H1 (cell line): ENCODE measurements around the gene KDM6B. TPM values are rescaled to one million over a fixed set of nuclear protein-coding genes. Genes with fewer than 3 reads are reported as not detected.

Experiments used
- CTCF ChIA-PET: fragments of 300-600 bp; sonication (Branson Sonifier 250); formaldehyde crosslinking; loops from one replicate; lab custom pipeline; 2021; ENCODE audit not compliant: partially characterized antibody; lab: Charles Lee
- POLR2A ChIA-PET: fragments of 300-600 bp; sonication (Branson Sonifier 250); formaldehyde crosslinking; loops from one replicate; lab custom pipeline; 2021; ENCODE audit warnings: inconsistent platforms; ENCODE audit not compliant: partially characterized antibody; lab: Charles Lee
- DNase-seq, 2 experiments: peaks; one replicate each; pipeline versions ENCODE4 v3.0.0 to v3.0.0-alpha.2; 2010 to 2022; ENCODE audit warnings: low spot score in 2 of 2, low read depth in 1 of 2, mixed read lengths in 1 of 2
- FAIRE-seq: peaks from 2 replicates; lab custom pipeline; 2011; peaks lifted over from hg19 to GRCh38; lab: Jason Lieb, UNC
- H2AFZ ChIP-seq: 2 replicates; pipeline ENCODE4 v1.8.1; 2012; ENCODE audit warnings: low read length, inconsistent platforms
- H2AK5ac ChIP-seq: 2 replicates; pipeline ENCODE4 v1.6.1; 2013; ENCODE audit warnings: low read depth, low read length
- H2BK120ac ChIP-seq: replicated peaks from 2 replicates; pipeline ENCODE3; 2013; ENCODE audit warnings: low read depth, low read length, inconsistent platforms
- H2BK12ac ChIP-seq: 2 replicates; pipeline ENCODE4 v1.6.1; 2013; ENCODE audit warnings: low read depth, low read length
- H2BK15ac ChIP-seq: 2 replicates; pipeline ENCODE4 v1.6.1; 2013; ENCODE audit warnings: low read length
- H2BK20ac ChIP-seq: 2 replicates; pipeline ENCODE4 v1.6.1; 2013; ENCODE audit warnings: low read length
- H2BK5ac ChIP-seq: 2 replicates; pipeline ENCODE4 v1.6.1; 2013; ENCODE audit warnings: low read depth, low read length
- H3K14ac ChIP-seq: 2 replicates; pipeline ENCODE4 v1.6.1; 2013; ENCODE audit warnings: inconsistent platforms; ENCODE audit not compliant: insufficient read length
- H3K18ac ChIP-seq: 2 replicates; pipeline ENCODE4 v1.6.1; 2013; ENCODE audit warnings: low read length; ENCODE audit errors: extremely low read depth
- H3K23ac ChIP-seq: 2 replicates; pipeline ENCODE4 v1.6.1; 2013; ENCODE audit warnings: inconsistent platforms; ENCODE audit not compliant: insufficient read length
- H3K23me2 ChIP-seq: 2 replicates; pipeline ENCODE4 v1.6.1; 2013; ENCODE audit warnings: low read depth, low read length
- H3K27ac ChIP-seq: 2 replicates; pipeline ENCODE4 v1.6.1; 2011; ENCODE audit warnings: low read depth, low read length, inconsistent platforms
- H3K27me3 ChIP-seq, 4 experiments: replicated peaks in 1 of 4; 1 replicate in 1 of 4; 2 replicates in 3 of 4; pipeline versions ENCODE4 v1.6.1 to v1.8.1; 2011 to 2013; ENCODE audit warnings: low read length in 3 of 4, mild to moderate bottlenecking in 3 of 4, inconsistent platforms in 2 of 4, mixed read lengths in 2 of 4, moderate library complexity in 1 of 4; ENCODE audit not compliant: control insufficient read depth in 3 of 4, insufficient read depth in 3 of 4; ENCODE audit errors: extremely low read depth in 1 of 4
- H3K36me3 ChIP-seq, 4 experiments: 2 replicates each; pipeline versions ENCODE4 v1.6.1 to v1.8.1; 2011 to 2013; ENCODE audit warnings: mild to moderate bottlenecking in 4 of 4, low read length in 3 of 4, moderate library complexity in 2 of 4, control low read depth in 1 of 4, inconsistent platforms in 1 of 4; ENCODE audit not compliant: insufficient read depth in 4 of 4, control insufficient read depth in 2 of 4
- H3K4ac ChIP-seq: replicated peaks from 2 replicates; pipeline ENCODE3; 2013; ENCODE audit warnings: low read length, low read depth, mixed read lengths, inconsistent platforms; ENCODE audit not compliant: insufficient read length
- H3K4me1 ChIP-seq, 4 experiments: replicated peaks in 1 of 4; 1 replicate in 1 of 4; 2 replicates in 3 of 4; pipeline versions ENCODE4 v1.6.1 to v1.8.1; 2011 to 2013; ENCODE audit warnings: low read length in 3 of 4, inconsistent platforms in 2 of 4, mixed read lengths in 1 of 4; ENCODE audit not compliant: insufficient read depth in 4 of 4, control insufficient read depth in 3 of 4
- H3K4me2 ChIP-seq, 2 experiments: 2 replicates each; pipeline versions ENCODE4 v1.6.1 to v1.8.1; 2011 to 2013; ENCODE audit warnings: low read depth in 2 of 2, low read length in 2 of 2, control low read depth in 1 of 2, inconsistent platforms in 1 of 2, mild to moderate bottlenecking in 1 of 2; ENCODE audit not compliant: insufficient read depth in 1 of 2
- H3K4me3 ChIP-seq, 4 experiments: fragments of 200-600, 300-600 bp in 1 of 4; sonication (generic), shearing (Covaris generic), sonication (Bioruptor Twin) in 1 of 4; 2 replicates each; pipeline versions ENCODE4 v1.5.1 to v1.8.1; 2011 to 2016; ENCODE audit warnings: low read length in 4 of 4, low read depth in 3 of 4, control low read depth in 2 of 4, inconsistent platforms in 2 of 4, mild to moderate bottlenecking in 2 of 4, mixed read lengths in 1 of 4, moderate library complexity in 1 of 4; ENCODE audit not compliant: insufficient read depth in 2 of 4; ENCODE audit errors: extremely low read depth in 1 of 4
- H3K56ac ChIP-seq: replicated peaks from 2 replicates; pipeline ENCODE3; 2013; ENCODE audit warnings: low read depth, mild to moderate bottlenecking, mixed read lengths, low read length, inconsistent platforms; ENCODE audit not compliant: insufficient read length
- H3K79me1 ChIP-seq: 2 replicates; pipeline ENCODE4 v1.6.1; 2013; ENCODE audit warnings: low read depth, low read length, control low read depth
- H3K79me2 ChIP-seq, 2 experiments: 2 replicates each; pipeline versions ENCODE4 v1.6.1 to v1.8.1; 2012 to 2013; ENCODE audit warnings: low read length in 2 of 2, mild to moderate bottlenecking in 2 of 2, inconsistent platforms in 1 of 2; ENCODE audit not compliant: insufficient read depth in 2 of 2, control insufficient read depth in 1 of 2
- H3K9ac ChIP-seq, 4 experiments: replicated peaks in 1 of 4; 1 replicate in 1 of 4; 2 replicates in 3 of 4; pipeline versions ENCODE4 v1.6.1 to v1.8.1; 2011 to 2013; ENCODE audit warnings: low read depth in 3 of 4, low read length in 3 of 4, control low read depth in 2 of 4, mild to moderate bottlenecking in 2 of 4, moderate library complexity in 2 of 4, inconsistent platforms in 1 of 4; ENCODE audit errors: extremely low read depth in 1 of 4
- H3K9me3 ChIP-seq, 2 experiments: 2 replicates each; pipeline versions ENCODE4 v1.6.1 to v1.8.1; 2012 to 2013; ENCODE audit warnings: mild to moderate bottlenecking in 2 of 2, moderate library complexity in 2 of 2, control low read depth in 1 of 2, inconsistent platforms in 1 of 2, low read depth in 1 of 2, low read length in 1 of 2, mixed read lengths in 1 of 2; ENCODE audit not compliant: insufficient read depth in 2 of 2
- H4K20me1 ChIP-seq, 2 experiments: replicated peaks in 1 of 2; 2 replicates each; pipeline versions ENCODE3 to v1.8.1; 2011 to 2013; ENCODE audit warnings: inconsistent platforms in 2 of 2, low read length in 2 of 2, mild to moderate bottlenecking in 1 of 2; ENCODE audit not compliant: insufficient read depth in 2 of 2, control insufficient read depth in 1 of 2
- H4K5ac ChIP-seq: 2 replicates; pipeline ENCODE4 v1.6.1; 2013; ENCODE audit warnings: low read length, low read depth, mixed read lengths, inconsistent platforms; ENCODE audit not compliant: insufficient read length
- H4K8ac ChIP-seq: 2 replicates; pipeline ENCODE4 v1.8.0; 2013; ENCODE audit warnings: mild to moderate bottlenecking, moderate library complexity, low read length, inconsistent platforms; ENCODE audit not compliant: insufficient read depth; ENCODE audit errors: extremely low read depth
- H4K91ac ChIP-seq: replicated peaks from 2 replicates; pipeline ENCODE3; 2013; ENCODE audit warnings: low read length, mixed read lengths, inconsistent platforms; ENCODE audit not compliant: insufficient read length
- BCL11A ChIP-seq, 2 experiments: IDR thresholded peaks; one replicate each; pipeline ENCODE4 v1.6.1; 2011; ENCODE audit warnings: low read depth in 2 of 2, low read length in 2 of 2, mild to moderate bottlenecking in 2 of 2
- CHD1 ChIP-seq: IDR thresholded peaks from 2 replicates; pipeline ENCODE4 v1.6.1; 2012; ENCODE audit warnings: low read depth, low read length, improper control_type of control experiment
- CTBP2 ChIP-seq: IDR thresholded peaks from 2 replicates; pipeline ENCODE4 v1.7.0; 2011; ENCODE audit warnings: borderline replicate concordance, mild to moderate bottlenecking, moderate library complexity, mixed read lengths, low read length; ENCODE audit not compliant: insufficient read depth, insufficient read length
- HDAC2 ChIP-seq, 2 experiments: fragments of 300-600 bp in 1 of 2; sonication (generic) in 1 of 2; IDR thresholded peaks; 2 replicates each; pipeline ENCODE4 v1.6.1; 2011 to 2012; ENCODE audit warnings: low read depth in 2 of 2, low read length in 2 of 2, mild to moderate bottlenecking in 2 of 2, moderate library complexity in 2 of 2, borderline replicate concordance in 1 of 2, inconsistent platforms in 1 of 2
- JUN ChIP-seq: IDR thresholded peaks from 2 replicates; pipeline ENCODE4 v1.6.1; 2011; ENCODE audit warnings: low read depth, mild to moderate bottlenecking, improper control_type of control experiment, low read length
- NANOG ChIP-seq: IDR thresholded peaks from 2 replicates; pipeline ENCODE4 v1.6.1; 2011; ENCODE audit warnings: low read length, low read depth, mild to moderate bottlenecking, inconsistent platforms; ENCODE audit not compliant: insufficient read depth, poor library complexity, severe bottlenecking
- PHF8 ChIP-seq: fragments of 200-600 bp; sonication (generic); conservative IDR thresholded peaks from 2 replicates; pipeline ENCODE4 v1.7.1; 2012; ENCODE audit warnings: low read depth, mild to moderate bottlenecking, inconsistent platforms, low read length, moderate library complexity
- SAP30 ChIP-seq: fragments of 300-600 bp; sonication (generic); IDR thresholded peaks from 2 replicates; pipeline ENCODE4 v1.7.1; 2012; ENCODE audit warnings: low read length, moderate library complexity, mild to moderate bottlenecking, inconsistent platforms; ENCODE audit not compliant: insufficient read depth, insufficient replicate concordance
- TAF1 ChIP-seq: IDR thresholded peaks from 2 replicates; pipeline ENCODE4 v1.6.1; 2011; ENCODE audit warnings: mild to moderate bottlenecking, low read depth, low read length
- TAF7 ChIP-seq: optimal IDR thresholded peaks from 2 replicates; pipeline ENCODE3; 2011; ENCODE audit warnings: low read depth, mild to moderate bottlenecking, inconsistent platforms, low read length, moderate library complexity, borderline replicate concordance
- WGBS, 2 experiments: shearing (Covaris generic) in 1 of 2; methylation state at CpG; one replicate each; pipeline versions ENCODE4 v1.1.6 to v1.1.7; 2013 to 2015; ENCODE audit warnings: low lambda C conversion rate in 2 of 2, mixed read lengths in 2 of 2, inconsistent platforms in 1 of 2, low coverage in 1 of 2, missing lambda C conversion rate in 1 of 2; ENCODE audit not compliant: insufficient replicate concordance in 2 of 2, insufficient coverage in 1 of 2, insufficient read length in 1 of 2; ENCODE audit errors: extremely low coverage in 1 of 2, missing lambda C conversion rate in 1 of 2; 5-methylcytosine and 5-hydroxymethylcytosine counted together
- polyA plus RNA-seq, 7 experiments: library from polyadenylated mRNA; depleted of rRNA in 3 of 7; stranded (reverse) in 5 of 7; unstranded in 2 of 7; fragments of >200 nt in 5 of 7; fragments of 200-250 nt in 2 of 7; gene quantifications; 1 replicate in 5 of 7; 2 replicates in 1 of 7; 4 replicates in 1 of 7; pipeline versions ENCODE4 v1.2.1 to v1.2.3, GENCODE V29; 2011 to 2013; ENCODE audit warnings: missing spikeins in 2 of 7, mixed read lengths in 2 of 7
- total RNA-seq: library from RNA; stranded (reverse); fragmentation: NEBNext Ultra II Directional; extraction: Animal tissue kit (Norgen Biotek cat#: 25700); gene quantifications from 2 replicates; pipeline ENCODE4 v1.2.1, GENCODE V29; 2021
- TF ChIP-seq, protein P1 (sequence below): IDR thresholded peaks from 2 replicates; pipeline ENCODE4 v1.6.1; 2012; ENCODE audit warnings: inconsistent platforms

KDM6B gene
- total and polyA plus RNA-seq, 2 of the 8 experiments (the other 6 are each of a cell fraction or from before 2014, with no cell fraction given), result 0.48 to 3.7 TPM

DNA sequence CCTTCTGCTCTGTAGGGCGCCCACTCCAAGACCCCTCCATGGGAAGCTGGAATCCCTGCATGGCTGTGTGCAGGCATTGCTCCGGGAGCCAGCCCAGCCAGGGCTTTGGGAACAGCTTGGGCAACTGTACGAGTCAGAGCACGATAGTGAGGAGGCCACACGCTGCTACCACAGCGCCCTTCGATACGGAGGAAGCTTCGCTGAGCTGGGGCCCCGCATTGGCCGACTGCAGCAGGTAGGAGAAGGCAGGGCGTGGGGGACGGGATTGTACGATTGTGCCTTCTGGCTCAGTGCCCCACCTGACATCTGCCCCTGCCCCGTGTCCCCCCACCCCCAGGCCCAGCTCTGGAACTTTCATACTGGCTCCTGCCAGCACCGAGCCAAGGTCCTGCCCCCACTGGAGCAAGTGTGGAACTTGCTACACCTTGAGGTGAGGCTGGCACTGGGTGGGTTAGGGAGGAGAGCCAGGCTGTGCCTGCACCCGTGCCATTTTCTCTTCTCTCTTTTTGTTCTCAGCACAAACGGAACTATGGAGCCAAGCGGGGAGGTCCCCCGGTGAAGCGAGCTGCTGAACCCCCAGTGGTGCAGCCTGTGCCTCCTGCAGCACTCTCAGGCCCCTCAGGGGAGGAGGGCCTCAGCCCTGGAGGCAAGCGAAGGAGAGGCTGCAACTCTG is 12.2 kb downstream of the KDM6B start:
- H3K4me2 ChIP-seq, result no peak overlapping the region
- H4K5ac ChIP-seq, result no peak overlapping the region
- no peak overlapping the region for H4K91ac ChIP-seq
- peaks cover 2 to 23% (median 22%) of the 10 kb centered on the region in 4 experiments for H3K27me3 ChIP-seq
- no peak overlapping the region for H2BK5ac ChIP-seq
- no peak overlapping the region for H3K4ac ChIP-seq
- no peak overlapping the region for H3K4me3 ChIP-seq
- no peak overlapping the region for H2BK12ac ChIP-seq
- H3K79me2 ChIP-seq, result no peaks in the 10 kb centered on the region
- ChIA-PET POLR2A (interaction anchor here (1.5 to 1.9 kb wide), 3 partner anchors 10 to 13 kb away, joined by 10 to 12 read pairs (median 11); partner anchors contain the start of genes CYB5D1, KDM6B and NAA38), CTCF (interaction anchor here (0.6 to 2.1 kb wide), 10 partner anchors 9 to 273 kb away, joined by 3 to 8 read pairs (median 4); partner anchors contain the start of gene DNAH2)
- H2AK5ac ChIP-seq, result no peak overlapping the region
- peaks cover 34% of the 10 kb centered on the region for H3K23me2 ChIP-seq
- H3K36me3 ChIP-seq, result no peaks in the 10 kb centered on the region; a peak in 3 of 8 replicates
- H3K4me1 ChIP-seq, result peaks cover 2 to 23% (median 14%) of the 10 kb centered on the region in 4 experiments
- 95% methylated on average over 14 of the region's 22 CpGs; no CpG with 5 or more reads in 1 of the 2 experiments for WGBS, 2 experiments
- H3K9ac ChIP-seq, result no peak overlapping the region
- no peak overlapping the region for H2BK15ac ChIP-seq
- no peak overlapping the region for H2BK120ac ChIP-seq
- H3K23ac ChIP-seq, result no peak overlapping the region
- no peaks in the 10 kb centered on the region for H3K79me1 ChIP-seq
- H3K18ac ChIP-seq, result no peak overlapping the region
- no peak for DNase-seq
- H3K9me3 ChIP-seq, result no peaks in the 10 kb centered on the region
- FAIRE-seq, result no peak
- no peak overlapping the region for H4K8ac ChIP-seq
- H2BK20ac ChIP-seq, result no peak overlapping the region
- H3K56ac ChIP-seq, result no peak overlapping the region
- no peak overlapping the region for H3K27ac ChIP-seq
- peaks cover 12 to 22% of the 10 kb centered on the region in 2 experiments for H4K20me1 ChIP-seq
- no peak overlapping the region for H2AFZ ChIP-seq
- no peak overlapping the region for H3K14ac ChIP-seq
- TF ChIP-seq, protein P1, sequence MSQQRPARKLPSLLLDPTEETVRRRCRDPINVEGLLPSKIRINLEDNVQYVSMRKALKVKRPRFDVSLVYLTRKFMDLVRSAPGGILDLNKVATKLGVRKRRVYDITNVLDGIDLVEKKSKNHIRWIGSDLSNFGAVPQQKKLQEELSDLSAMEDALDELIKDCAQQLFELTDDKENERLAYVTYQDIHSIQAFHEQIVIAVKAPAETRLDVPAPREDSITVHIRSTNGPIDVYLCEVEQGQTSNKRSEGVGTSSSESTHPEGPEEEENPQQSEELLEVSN, result no peak
- no peak for TF ChIP-seq CHD1
- no peak for TF ChIP-seq TAF1
- no peak for TF ChIP-seq HDAC2 (IDR thresholded peaks at IDR 0.05; ENCODE audit: borderline replicate concordance in 1 of 2, low read depth in 2 of 2, low read length in 2 of 2)
- no peak for TF ChIP-seq JUN
- no peak for TF ChIP-seq CTBP2
- no peak for TF ChIP-seq PHF8
- no peak for TF ChIP-seq TAF7
- TF ChIP-seq SAP30, result no peak
- no peak for TF ChIP-seq BCL11A (IDR thresholded peaks at IDR 0.05; ENCODE audit: low read depth in 2 of 2, low read length in 2 of 2)
- TF ChIP-seq NANOG, result no peak
